Keratinocyte (primary cell): ENCODE data around the gene SETBP1.

ENCODE experiments used
- CTCF ChIP-seq, 3 experiments: IDR thresholded peaks in 1 of 3; conservative IDR thresholded peaks in 1 of 3; optimal IDR thresholded peaks in 1 of 3; 2 replicates in 2 of 3; 3 replicates in 1 of 3; pipeline versions ENCODE3 to v1.5.1; 2011; ENCODE audit warnings: low read length in 3 of 3, mild to moderate bottlenecking in 3 of 3, moderate library complexity in 2 of 3, control low read depth in 1 of 3, inconsistent platforms in 1 of 3; ENCODE audit not compliant: insufficient read depth in 2 of 3; ENCODE audit errors: extremely low read depth in 1 of 3
- EZH2 ChIP-seq: IDR thresholded peaks from one replicate; pipeline ENCODE4 v1.6.1; 2012; ENCODE audit warnings: inconsistent platforms, mild to moderate bottlenecking, low read length, moderate library complexity

DNA sequence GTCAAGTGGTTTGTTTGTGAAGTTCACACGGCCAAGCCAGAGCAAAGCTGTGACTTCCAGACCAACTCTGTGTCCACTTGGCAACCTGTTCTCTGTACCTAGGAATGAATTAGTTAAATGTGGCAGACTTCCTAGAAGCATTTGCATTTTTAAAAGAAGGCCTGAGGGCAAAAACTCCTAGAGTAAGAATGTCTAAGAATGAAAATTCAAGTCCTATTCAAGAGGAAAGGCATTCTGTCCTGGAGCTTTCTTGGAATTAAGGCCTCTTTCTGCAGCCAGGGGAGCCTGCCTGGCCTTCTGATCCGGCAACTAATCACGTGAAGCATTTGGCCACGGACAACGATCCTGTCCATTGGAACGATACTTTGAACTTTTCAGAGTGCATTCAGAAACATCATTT lies 155.0 kb downstream of the SETBP1 start:
- no peak for TF ChIP-seq CTCF (optimal IDR thresholded peaks at IDR 0.05 in 1 of 3, IDR thresholded peaks at IDR 0.05 in 1 of 3, conservative IDR thresholded peaks at IDR 0.05 in 1 of 3; ENCODE audit: extremely low read depth in 1 of 3, insufficient read depth in 2 of 3, low read length in 3 of 3)
- no peak for TF ChIP-seq EZH2
